Measurements from ENCODE around the gene GATD1.

The GATD1 gene

GRCh38 chr11:723120-723883, 54.0 kb downstream of the GATD1 start:
- no peaks in the 10 kb centered on the region for H3K9me3 Mint-ChIP-seq
- H3K4me3 Mint-ChIP-seq: peak overlapping the region; percentile 47
- peaks cover 11% of the 10 kb centered on the region for H3K27me3 Mint-ChIP-seq
- H3K27ac Mint-ChIP-seq: no peak overlapping the region
- H3K36me3 Mint-ChIP-seq: no peaks in the 10 kb centered on the region
- H3K4me1 Mint-ChIP-seq: peaks cover 5% of the 10 kb centered on the region

GRCh38 chr11:722346-722811, 54.9 kb downstream of the GATD1 start:
- Mint-ChIP-seq H3K4me1 (peaks cover 5% of the 10 kb centered on the region), H3K27ac (no peak overlapping the region), H3K9me3 (no peaks in the 10 kb centered on the region), H3K4me3 (no peak overlapping the region), H3K27me3 (peaks cover 11% of the 10 kb centered on the region), H3K36me3 (no peaks in the 10 kb centered on the region)

GRCh38 chr11:721741-722345, 55.4 kb downstream of the GATD1 start:
- peaks cover 11% of the 10 kb centered on the region for H3K27me3 Mint-ChIP-seq
- peaks cover 5% of the 10 kb centered on the region for H3K4me1 Mint-ChIP-seq
- H3K36me3 Mint-ChIP-seq: no peaks in the 10 kb centered on the region
- H3K27ac Mint-ChIP-seq: no peak overlapping the region
- H3K4me3 Mint-ChIP-seq: peak overlapping the region; percentile 62
- H3K9me3 Mint-ChIP-seq: no peaks in the 10 kb centered on the region

GRCh38 chr11:721247-721740, 56.0 kb downstream of the GATD1 start:
- no peak overlapping the region for H3K27ac Mint-ChIP-seq

GRCh38 chr11:720642-721246, 56.5 kb downstream of the GATD1 start:
- no peaks in the 10 kb centered on the region for H3K9me3 Mint-ChIP-seq
- no peaks in the 10 kb centered on the region for H3K36me3 Mint-ChIP-seq
- H3K4me3 Mint-ChIP-seq: peak overlapping the region; percentile 59
- H3K27me3 Mint-ChIP-seq: peaks cover 11% of the 10 kb centered on the region
- peaks cover 5% of the 10 kb centered on the region for H3K4me1 Mint-ChIP-seq
- H3K27ac Mint-ChIP-seq: no peak overlapping the region

More at GRCh38 chr11:721247-721740, 56.0 kb downstream of the GATD1 start:
- Mint-ChIP-seq H3K27me3 (peaks cover 11% of the 10 kb centered on the region), H3K9me3 (no peaks in the 10 kb centered on the region), H3K4me3 (peak overlapping the region; percentile 62), H3K4me1 (peaks cover 5% of the 10 kb centered on the region), H3K36me3 (no peaks in the 10 kb centered on the region)

GRCh38 chr11:720017-720641, 57.2 kb downstream of the GATD1 start:
- Mint-ChIP-seq H3K4me3 (peak overlapping the region; percentile 59), H3K9me3 (no peaks in the 10 kb centered on the region), H3K4me1 (peaks cover 5% of the 10 kb centered on the region), H3K27me3 (peaks cover 11% of the 10 kb centered on the region), H3K27ac (peak overlapping the region; percentile 65), H3K36me3 (peaks cover 2% of the 10 kb centered on the region)

- Mint-ChIP-seq H3K27me3 (peaks cover 11% of the 10 kb centered on the region), H3K4me1 (peaks cover 5% of the 10 kb centered on the region)
Observed at GRCh38 chr11:719214-720016, 57.9 kb downstream of the GATD1 start.

More at GRCh38 chr11:719214-720016, 57.9 kb downstream of the GATD1 start:
- H3K9me3 Mint-ChIP-seq: no peaks in the 10 kb centered on the region
- peak overlapping the region; percentile 59 for H3K4me3 Mint-ChIP-seq
- H3K36me3 Mint-ChIP-seq: peaks cover 2% of the 10 kb centered on the region
- H3K27ac Mint-ChIP-seq: no peak overlapping the region
